HL-60/S4 (cell line): ENCODE results near the gene IFT88.

Source experiments
- in situ Hi-C: fragments of 300-500 bp; cut with MboI; formaldehyde crosslinking; loops from 2 replicates; pipeline ENCODE4 v1.14.3; 2022; ENCODE audit warnings: low sequenced_read_pairs

The IFT88 gene, protein sequence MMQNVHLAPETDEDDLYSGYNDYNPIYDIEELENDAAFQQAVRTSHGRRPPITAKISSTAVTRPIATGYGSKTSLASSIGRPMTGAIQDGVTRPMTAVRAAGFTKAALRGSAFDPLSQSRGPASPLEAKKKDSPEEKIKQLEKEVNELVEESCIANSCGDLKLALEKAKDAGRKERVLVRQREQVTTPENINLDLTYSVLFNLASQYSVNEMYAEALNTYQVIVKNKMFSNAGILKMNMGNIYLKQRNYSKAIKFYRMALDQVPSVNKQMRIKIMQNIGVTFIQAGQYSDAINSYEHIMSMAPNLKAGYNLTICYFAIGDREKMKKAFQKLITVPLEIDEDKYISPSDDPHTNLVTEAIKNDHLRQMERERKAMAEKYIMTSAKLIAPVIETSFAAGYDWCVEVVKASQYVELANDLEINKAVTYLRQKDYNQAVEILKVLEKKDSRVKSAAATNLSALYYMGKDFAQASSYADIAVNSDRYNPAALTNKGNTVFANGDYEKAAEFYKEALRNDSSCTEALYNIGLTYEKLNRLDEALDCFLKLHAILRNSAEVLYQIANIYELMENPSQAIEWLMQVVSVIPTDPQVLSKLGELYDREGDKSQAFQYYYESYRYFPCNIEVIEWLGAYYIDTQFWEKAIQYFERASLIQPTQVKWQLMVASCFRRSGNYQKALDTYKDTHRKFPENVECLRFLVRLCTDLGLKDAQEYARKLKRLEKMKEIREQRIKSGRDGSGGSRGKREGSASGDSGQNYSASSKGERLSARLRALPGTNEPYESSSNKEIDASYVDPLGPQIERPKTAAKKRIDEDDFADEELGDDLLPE

DNA sequence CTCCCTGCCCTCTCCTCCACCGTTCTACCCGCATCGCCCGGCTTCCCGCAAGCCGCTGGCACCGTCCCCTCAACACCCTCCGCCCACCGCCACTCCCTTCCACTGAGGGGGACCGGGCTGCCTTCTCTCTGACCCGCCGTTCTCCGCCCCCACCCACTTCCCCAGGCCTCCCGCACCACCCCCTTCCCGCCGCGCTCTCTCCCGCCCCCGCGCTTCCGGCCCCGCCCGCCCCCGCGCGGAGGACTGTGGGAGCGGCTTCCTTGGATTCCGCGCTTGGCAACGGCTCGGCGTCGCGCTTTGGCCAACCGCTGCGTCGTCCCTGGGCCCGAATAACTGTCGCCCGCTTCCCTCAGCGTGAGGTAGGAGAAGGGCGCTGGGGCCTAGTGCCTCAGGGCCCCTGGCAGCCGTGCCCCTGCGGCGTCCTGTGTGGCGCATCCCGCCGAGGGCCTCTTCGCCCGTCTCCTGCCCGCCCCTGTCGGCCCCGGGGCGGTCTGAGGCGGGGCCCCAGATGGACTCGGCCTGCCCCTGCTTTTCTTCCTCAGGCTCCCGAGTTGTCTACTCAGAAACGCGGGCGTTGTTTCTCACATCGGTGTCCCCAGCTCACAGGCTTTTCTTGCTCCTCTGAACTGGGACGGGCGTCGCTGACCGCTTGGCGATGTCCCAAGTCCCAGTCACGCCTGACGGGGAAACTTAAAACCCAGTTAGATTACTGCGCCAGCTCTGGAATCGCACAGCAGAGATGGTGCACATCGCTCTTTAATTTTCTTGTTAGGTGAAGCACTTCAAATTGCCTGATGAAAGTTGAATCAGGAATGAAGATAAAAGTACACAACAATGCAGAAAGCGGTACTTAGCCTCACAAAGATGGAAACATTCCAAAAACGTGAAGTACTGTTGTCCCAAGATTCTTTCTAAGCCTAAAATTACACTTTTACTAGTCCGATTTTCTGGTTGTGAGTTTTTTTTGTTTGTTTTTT is at the start of gene IFT88:
IFT88 (plus strand) TSS at position 260 of the 977 bp plus-strand sequence. CDS start 7,229 bp downstream, outside the sequence.
- in situ Hi-C loops: no loop called here

GRCh38 chr13:20518660-20519100 is 48.3 kb upstream of the IFT88 start:
- in situ Hi-C loops: no loop called here

- in situ Hi-C loops: no loop called here
Observed at GRCh38 chr13:20519875-20520274, 47.1 kb upstream of the IFT88 start.

DNA sequence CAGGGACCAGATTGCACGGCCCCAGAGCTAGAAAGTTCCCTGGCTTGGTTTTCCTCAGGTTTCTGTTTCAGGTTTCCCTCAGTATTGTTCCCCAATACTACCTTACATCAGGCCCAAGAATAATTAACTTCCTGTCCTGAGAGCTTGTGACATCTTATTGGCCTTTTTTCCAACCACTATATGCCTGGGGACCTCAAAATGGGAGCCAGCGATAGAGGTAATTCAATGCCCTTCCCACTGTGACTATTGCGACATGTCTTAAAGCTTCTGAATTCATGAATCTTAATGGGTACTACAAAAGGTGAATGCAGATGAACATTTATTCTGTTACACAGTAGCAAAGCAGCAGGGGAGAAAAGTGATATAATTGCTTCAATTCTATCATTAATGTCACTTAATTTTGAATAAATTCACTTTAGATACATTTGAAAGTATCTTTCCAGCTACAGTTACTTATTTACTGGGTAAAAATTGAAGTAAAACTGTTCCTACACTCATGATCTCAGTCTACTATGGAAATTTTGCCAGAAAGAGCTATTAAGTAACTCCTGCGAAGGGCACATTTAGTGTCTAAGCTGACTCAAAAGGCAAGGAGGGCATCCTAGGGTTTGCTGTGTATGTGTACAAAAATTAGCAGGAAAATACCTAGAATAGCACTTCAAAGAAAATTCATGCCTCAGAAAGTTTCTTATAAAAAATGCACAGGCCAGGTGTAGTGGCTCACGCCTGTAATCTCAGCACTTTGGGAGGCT is 45.4 kb upstream of the IFT88 start:
- in situ Hi-C loops: no loop called here

DNA sequence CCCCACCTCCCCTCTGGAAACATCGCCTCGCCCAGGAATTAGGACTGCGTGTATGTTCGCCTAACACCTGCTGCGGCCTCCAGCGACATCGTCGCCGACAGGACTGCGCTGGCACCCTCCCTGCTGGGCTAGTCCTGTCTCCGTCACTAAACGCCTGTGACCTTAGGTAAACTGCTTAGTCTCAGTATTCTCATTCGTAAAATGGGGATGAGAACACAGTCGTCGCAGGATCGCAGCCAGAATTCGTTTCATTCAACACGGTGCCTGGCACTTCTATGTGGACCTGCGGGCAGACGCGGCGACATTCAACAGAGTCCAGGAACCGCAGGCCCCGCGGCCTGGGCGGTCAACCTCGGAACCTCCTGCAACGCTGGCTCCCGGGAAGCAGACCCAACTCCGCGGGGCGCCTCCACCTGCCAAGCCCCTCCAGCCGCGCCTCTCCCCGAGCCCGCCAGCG is 41.8 kb upstream of the IFT88 start:
- in situ Hi-C loops: no loop called here

DNA sequence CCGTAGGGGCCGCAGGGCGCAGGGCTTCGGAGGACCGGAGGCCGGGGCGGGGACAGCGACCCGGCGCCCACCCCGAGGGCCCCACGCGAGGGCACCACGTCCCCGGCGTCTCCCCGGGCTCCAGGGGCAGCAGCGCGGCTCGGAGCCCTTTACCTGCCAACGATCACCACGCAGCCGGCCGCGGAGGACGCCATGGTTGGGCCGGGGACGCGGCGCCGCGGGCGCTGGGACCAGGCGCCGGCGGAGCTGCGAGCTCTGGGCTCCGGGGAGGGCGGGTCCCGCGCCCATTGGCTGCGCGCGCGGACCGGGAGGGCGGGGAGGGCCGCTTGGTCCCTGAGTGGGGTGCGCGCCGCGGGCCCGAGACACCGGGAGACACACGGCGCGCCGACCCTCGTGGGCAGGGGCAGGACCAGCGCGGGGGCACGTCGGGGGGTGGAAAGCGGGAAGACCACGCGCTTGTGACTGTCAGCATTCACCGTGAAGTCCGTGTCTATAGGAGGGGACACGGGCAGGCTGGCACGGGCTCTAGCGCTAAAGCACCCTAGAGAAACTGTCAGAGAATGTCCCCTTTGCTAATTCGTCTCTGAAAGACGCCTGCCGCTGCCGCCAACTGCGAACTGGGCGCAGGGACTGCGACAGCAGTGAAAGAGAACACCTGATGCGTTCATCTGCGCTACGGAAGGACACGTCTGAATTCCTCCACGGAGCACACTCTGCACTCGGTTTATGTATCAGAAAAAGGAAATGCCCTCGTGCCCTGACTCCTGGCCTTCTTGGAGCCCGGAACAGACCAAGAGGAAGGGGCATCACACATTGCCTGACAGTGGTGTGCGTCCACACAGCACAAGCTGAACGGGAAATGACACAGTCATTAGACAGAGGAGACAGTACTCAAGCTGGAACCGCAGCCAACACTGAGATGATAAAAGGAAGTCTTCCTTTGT is 41.1 kb upstream of the IFT88 start, which contains the start of gene CRYL1:
CRYL1 (minus strand) TSS at position 257 of the 944 bp plus-strand sequence; CDS start at position 194, 63 bp downstream.
- in situ Hi-C loops: no loop called here

GRCh38 chr13:20526664-20527063 is 40.3 kb upstream of the IFT88 start:
- in situ Hi-C loops: no loop called here

GRCh38 chr13:20528452-20528851 is 38.5 kb upstream of the IFT88 start:
- in situ Hi-C loops: no loop called here

DNA sequence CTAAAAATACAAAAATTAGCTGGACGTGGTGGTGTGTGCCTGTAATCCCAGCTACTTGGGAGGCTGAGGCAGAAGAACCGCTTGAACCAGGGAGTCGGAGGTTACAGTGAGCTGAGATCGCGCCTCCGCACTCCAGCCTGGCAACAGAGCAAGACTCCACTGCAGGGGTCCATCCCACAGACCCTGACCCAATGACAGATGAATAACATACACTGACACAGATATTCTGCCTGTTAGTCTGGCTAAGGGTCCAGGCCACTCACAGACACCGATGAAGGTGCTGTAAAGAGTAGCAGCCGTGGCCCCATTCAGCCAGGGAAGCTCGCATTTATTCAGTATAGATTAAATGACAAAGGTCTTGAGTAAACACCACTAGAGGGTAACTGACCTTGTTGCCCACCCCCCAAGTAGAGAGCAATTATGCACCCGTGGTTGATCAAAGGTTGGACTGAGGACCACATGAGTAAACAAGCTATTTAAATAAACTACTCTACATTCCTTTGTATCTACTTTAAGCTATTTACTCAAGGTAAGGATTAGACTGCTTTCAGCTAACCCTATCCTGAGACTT is 32.8 kb upstream of the IFT88 start:
- in situ Hi-C loops: no loop called here

GRCh38 chr13:20536992-20537391 is 30.0 kb upstream of the IFT88 start:
- in situ Hi-C loops: no loop called here

DNA sequence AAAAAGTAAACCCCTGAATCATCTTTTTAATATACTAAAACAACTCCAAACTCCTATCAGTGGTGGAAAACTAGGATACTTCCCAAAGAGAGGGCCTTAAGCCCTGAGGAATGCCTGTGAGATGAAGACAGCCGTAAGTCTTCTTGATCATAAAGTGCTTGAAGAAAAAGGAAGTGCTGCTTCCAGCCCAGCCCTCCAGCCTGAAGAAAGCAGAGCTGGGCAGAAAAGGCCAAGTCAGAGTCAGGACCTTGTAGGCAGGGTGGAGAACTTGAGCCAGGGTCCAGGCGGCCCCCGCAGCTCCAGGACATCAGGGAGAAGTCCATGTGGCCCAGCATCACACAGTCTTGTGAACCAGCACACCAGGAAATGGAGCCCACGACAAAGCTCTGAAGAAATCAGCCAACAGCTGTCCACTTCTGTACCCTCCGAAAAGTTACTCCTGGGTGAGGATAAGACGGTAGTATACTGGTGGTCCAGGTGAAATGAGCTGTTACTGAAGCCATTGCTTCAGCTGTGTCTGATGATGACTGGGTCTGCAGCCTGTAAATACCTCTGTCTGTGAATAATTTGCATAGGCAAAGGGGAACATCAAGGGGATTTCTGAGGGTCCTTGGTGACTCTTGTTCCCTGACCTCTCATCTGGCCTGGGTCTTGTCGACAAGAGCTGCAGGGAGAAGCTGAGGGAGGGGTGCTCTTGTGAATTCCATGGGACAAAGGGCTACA is 22.6 kb upstream of the IFT88 start:
- in situ Hi-C loops: no loop called here

DNA sequence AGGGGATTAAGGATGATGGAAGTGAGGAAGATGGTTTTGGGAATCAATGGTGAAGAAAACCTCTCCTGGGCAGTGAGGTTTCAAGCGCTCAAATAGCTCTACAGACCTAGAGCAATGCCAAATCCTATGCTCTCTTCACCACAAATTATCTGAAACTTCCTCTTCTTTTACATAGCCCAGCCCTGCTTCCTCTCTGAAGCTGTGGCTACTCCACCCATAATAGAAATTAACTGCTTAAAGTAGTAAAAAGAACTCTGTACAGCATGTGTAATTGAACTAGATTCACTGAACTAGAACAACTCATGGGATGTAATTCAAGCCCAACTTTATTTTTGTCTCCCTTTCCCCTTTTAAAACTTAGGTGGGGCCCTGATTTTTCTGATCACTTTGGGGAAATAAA is 20.4 kb upstream of the IFT88 start:
- in situ Hi-C loops: no loop called here

DNA sequence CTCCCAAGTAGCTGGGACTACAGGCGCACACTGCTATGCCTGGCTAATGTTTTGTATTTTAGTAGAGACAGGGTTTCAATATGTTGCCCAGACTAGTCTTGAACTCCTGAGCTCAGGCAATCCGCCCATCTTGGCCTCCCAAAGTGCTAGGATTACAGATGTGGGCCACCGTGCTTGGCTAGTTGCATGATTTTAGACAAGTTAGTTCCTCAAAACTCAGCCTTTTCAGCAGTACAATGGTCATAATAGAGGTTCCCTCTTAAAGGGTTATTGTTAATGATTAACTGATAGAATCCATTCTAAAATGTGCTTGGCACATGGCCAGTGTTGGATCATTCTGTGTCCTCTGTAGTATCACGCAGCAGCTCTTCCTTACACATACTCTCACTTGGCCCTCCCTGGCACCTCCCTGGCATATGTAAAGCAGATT is 19.5 kb upstream of the IFT88 start:
- in situ Hi-C loops: no loop called here

- in situ Hi-C loops: no loop called here
Observed at GRCh38 chr13:20550799-20551198, 16.2 kb upstream of the IFT88 start.

GRCh38 chr13:20553311-20553710 is 13.6 kb upstream of the IFT88 start:
- in situ Hi-C loops: no loop called here

- in situ Hi-C loops: no loop called here
Observed at GRCh38 chr13:20558982-20559381, 8.0 kb upstream of the IFT88 start.

DNA sequence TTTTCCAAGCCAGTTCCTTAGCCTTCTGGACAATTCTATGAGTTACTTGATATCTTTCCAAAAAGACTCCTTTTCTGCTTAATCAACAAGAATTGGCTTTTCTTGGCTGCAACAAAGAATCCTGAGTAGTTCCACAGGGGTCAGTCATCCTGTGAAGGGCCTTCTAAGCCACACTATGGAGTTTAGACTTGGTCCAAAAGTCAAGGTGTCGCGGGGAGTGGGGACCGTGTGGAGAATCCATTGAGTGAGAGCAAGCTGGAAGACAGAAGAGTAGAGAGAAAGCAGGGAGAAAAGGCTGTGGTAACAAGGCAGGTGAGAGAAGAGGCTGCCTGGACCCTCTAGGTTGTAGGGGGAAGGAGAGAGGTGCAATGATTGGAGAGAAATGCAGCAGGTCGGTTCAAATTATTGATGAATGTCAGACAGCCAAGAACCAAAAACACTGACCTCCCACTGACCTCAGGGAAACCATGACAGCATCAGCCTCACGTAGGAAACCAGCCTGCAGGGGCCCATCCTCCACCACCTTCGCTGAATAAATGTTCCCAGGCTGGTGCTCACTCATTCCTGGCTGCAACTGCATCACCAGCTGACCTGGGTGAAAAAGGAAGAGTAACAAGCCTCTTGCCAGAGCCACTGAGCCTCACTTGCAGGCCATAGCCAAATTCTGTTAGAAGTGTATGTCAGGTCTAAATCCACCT is 7.1 kb upstream of the IFT88 start:
- in situ Hi-C loops: no loop called here
